ENCODE results near the gene LIMS3. TPM values are rescaled to one million over a fixed set of nuclear protein-coding genes. Genes with fewer than 3 reads are reported as not detected.
"Not testable (repeated sequence)": the region's sequence is repeated elsewhere in the genome, so short reads cannot be mapped to it uniquely, and the experiment has no call there.

Gene LIMS3
- total and polyA plus RNA-seq, 2 of the 8 experiments (the other 6 are each of a cell fraction or from before 2014, with no cell fraction given): 2.7 TPM; not detected in 1

GRCh38 chr2:109882112-109882511 lies 16.4 kb upstream of the LIMS3 start:
- H3K79me2 ChIP-seq (ENCODE audit: control insufficient read depth in 1 of 2, insufficient read depth in 2 of 2, low read length in 2 of 2); H3K27ac ChIP-seq (ENCODE audit: low read depth, low read length); H3K56ac ChIP-seq (replicated peaks; ENCODE audit: insufficient read length, low read depth, low read length); H3K79me1 ChIP-seq (ENCODE audit: low read depth, low read length); H3K18ac ChIP-seq (ENCODE audit: extremely low read depth, low read length); H4K20me1 ChIP-seq (replicated peaks in 1 of 2; ENCODE audit: control insufficient read depth in 1 of 2, insufficient read depth in 2 of 2, low read length in 2 of 2); H3K4me1 ChIP-seq (replicated peaks in 1 of 4; ENCODE audit: control insufficient read depth in 3 of 4, insufficient read depth in 4 of 4, low read length in 3 of 4); H3K9me3 ChIP-seq (ENCODE audit: insufficient read depth in 2 of 2, low read depth in 1 of 2, low read length in 1 of 2); FAIRE-seq; H3K4me3 ChIP-seq (ENCODE audit: extremely low read depth in 1 of 4, insufficient read depth in 2 of 4, low read depth in 3 of 4, low read length in 4 of 4); H2BK20ac ChIP-seq (ENCODE audit: low read length); POLR2A ChIA-PET (ENCODE audit: partially characterized antibody); H3K27me3 ChIP-seq (replicated peaks in 1 of 4; ENCODE audit: control insufficient read depth in 3 of 4, extremely low read depth in 1 of 4, insufficient read depth in 3 of 4, low read length in 3 of 4); H2BK12ac ChIP-seq (ENCODE audit: low read depth, low read length); H4K5ac ChIP-seq (ENCODE audit: insufficient read length, low read depth, low read length); CTCF ChIA-PET (ENCODE audit: partially characterized antibody); H2BK15ac ChIP-seq (ENCODE audit: low read length); H3K23me2 ChIP-seq (ENCODE audit: low read depth, low read length); H3K14ac ChIP-seq (ENCODE audit: insufficient read length); H2AK5ac ChIP-seq (ENCODE audit: low read depth, low read length); H4K8ac ChIP-seq (ENCODE audit: extremely low read depth, insufficient read depth, low read length); H3K4me2 ChIP-seq (ENCODE audit: insufficient read depth in 1 of 2, low read depth in 2 of 2, low read length in 2 of 2); H2BK5ac ChIP-seq (ENCODE audit: low read depth, low read length); H3K23ac ChIP-seq (ENCODE audit: insufficient read length); DNase-seq (ENCODE audit: low read depth in 1 of 2, low spot score in 2 of 2); H2AFZ ChIP-seq (ENCODE audit: low read length); H2BK120ac ChIP-seq (replicated peaks; ENCODE audit: low read depth, low read length); H3K9ac ChIP-seq (replicated peaks in 1 of 4; ENCODE audit: extremely low read depth in 1 of 4, low read depth in 3 of 4, low read length in 3 of 4); H3K4ac ChIP-seq (replicated peaks; ENCODE audit: insufficient read length, low read depth, low read length); H3K36me3 ChIP-seq (ENCODE audit: control insufficient read depth in 2 of 4, insufficient read depth in 4 of 4, low read length in 3 of 4); H4K91ac ChIP-seq (replicated peaks; ENCODE audit: insufficient read length, low read length): not testable (repeated sequence)
- no CpG with 5 or more reads among the region's 1 CpG for WGBS, 2 experiments (ENCODE audit: extremely low coverage in 1 of 2, insufficient coverage in 1 of 2, insufficient read length in 1 of 2, insufficient replicate concordance in 2 of 2, low coverage in 1 of 2, low lambda C conversion rate in 2 of 2, missing lambda C conversion rate in 1 of 2)

- H3K18ac ChIP-seq (ENCODE audit: extremely low read depth, low read length); H3K14ac ChIP-seq (ENCODE audit: insufficient read length); H4K91ac ChIP-seq (replicated peaks; ENCODE audit: insufficient read length, low read length); H3K23ac ChIP-seq (ENCODE audit: insufficient read length); H3K4me2 ChIP-seq (ENCODE audit: insufficient read depth in 1 of 2, low read depth in 2 of 2, low read length in 2 of 2); H3K56ac ChIP-seq (replicated peaks; ENCODE audit: insufficient read length, low read depth, low read length); H3K27ac ChIP-seq (ENCODE audit: low read depth, low read length); FAIRE-seq; H3K4me1 ChIP-seq (replicated peaks in 1 of 4; ENCODE audit: control insufficient read depth in 3 of 4, insufficient read depth in 4 of 4, low read length in 3 of 4); H4K8ac ChIP-seq (ENCODE audit: extremely low read depth, insufficient read depth, low read length); H2AK5ac ChIP-seq (ENCODE audit: low read depth, low read length); H3K79me1 ChIP-seq (ENCODE audit: low read depth, low read length); H2BK15ac ChIP-seq (ENCODE audit: low read length); H3K27me3 ChIP-seq (replicated peaks in 1 of 4; ENCODE audit: control insufficient read depth in 3 of 4, extremely low read depth in 1 of 4, insufficient read depth in 3 of 4, low read length in 3 of 4); H2BK12ac ChIP-seq (ENCODE audit: low read depth, low read length); H2BK5ac ChIP-seq (ENCODE audit: low read depth, low read length); H2BK20ac ChIP-seq (ENCODE audit: low read length); H3K9me3 ChIP-seq (ENCODE audit: insufficient read depth in 2 of 2, low read depth in 1 of 2, low read length in 1 of 2); H3K23me2 ChIP-seq (ENCODE audit: low read depth, low read length); H3K4me3 ChIP-seq (ENCODE audit: extremely low read depth in 1 of 4, insufficient read depth in 2 of 4, low read depth in 3 of 4, low read length in 4 of 4); H4K5ac ChIP-seq (ENCODE audit: insufficient read length, low read depth, low read length); H3K36me3 ChIP-seq (ENCODE audit: control insufficient read depth in 2 of 4, insufficient read depth in 4 of 4, low read length in 3 of 4); CTCF ChIA-PET (ENCODE audit: partially characterized antibody); DNase-seq (ENCODE audit: low read depth in 1 of 2, low spot score in 2 of 2); H2BK120ac ChIP-seq (replicated peaks; ENCODE audit: low read depth, low read length); POLR2A ChIA-PET (ENCODE audit: partially characterized antibody); H3K79me2 ChIP-seq (ENCODE audit: control insufficient read depth in 1 of 2, insufficient read depth in 2 of 2, low read length in 2 of 2); H4K20me1 ChIP-seq (replicated peaks in 1 of 2; ENCODE audit: control insufficient read depth in 1 of 2, insufficient read depth in 2 of 2, low read length in 2 of 2); H3K9ac ChIP-seq (replicated peaks in 1 of 4; ENCODE audit: extremely low read depth in 1 of 4, low read depth in 3 of 4, low read length in 3 of 4); H3K4ac ChIP-seq (replicated peaks; ENCODE audit: insufficient read length, low read depth, low read length); H2AFZ ChIP-seq (ENCODE audit: low read length): not testable (repeated sequence)
- no CpG with 5 or more reads among the region's 4 CpGs for WGBS, 2 experiments (ENCODE audit: extremely low coverage in 1 of 2, insufficient coverage in 1 of 2, insufficient read length in 1 of 2, insufficient replicate concordance in 2 of 2, low coverage in 1 of 2, low lambda C conversion rate in 2 of 2, missing lambda C conversion rate in 1 of 2)
These were observed 10.1 kb upstream of the LIMS3 start for GRCh38 chr2:109888414-109888813.

All from H1 (cell line).